GM12874 (cell line): Measurements from ENCODE around the gene IWS1.

Experiments used
- TF ChIP-seq, protein P1 (sequence below): IDR thresholded peaks from 2 replicates; pipeline ENCODE4 v1.5.1; 2011; ENCODE audit warnings: low read depth, mild to moderate bottlenecking, control low read depth, low read length, moderate library complexity; ENCODE audit not compliant: insufficient read depth

Gene IWS1

DNA sequence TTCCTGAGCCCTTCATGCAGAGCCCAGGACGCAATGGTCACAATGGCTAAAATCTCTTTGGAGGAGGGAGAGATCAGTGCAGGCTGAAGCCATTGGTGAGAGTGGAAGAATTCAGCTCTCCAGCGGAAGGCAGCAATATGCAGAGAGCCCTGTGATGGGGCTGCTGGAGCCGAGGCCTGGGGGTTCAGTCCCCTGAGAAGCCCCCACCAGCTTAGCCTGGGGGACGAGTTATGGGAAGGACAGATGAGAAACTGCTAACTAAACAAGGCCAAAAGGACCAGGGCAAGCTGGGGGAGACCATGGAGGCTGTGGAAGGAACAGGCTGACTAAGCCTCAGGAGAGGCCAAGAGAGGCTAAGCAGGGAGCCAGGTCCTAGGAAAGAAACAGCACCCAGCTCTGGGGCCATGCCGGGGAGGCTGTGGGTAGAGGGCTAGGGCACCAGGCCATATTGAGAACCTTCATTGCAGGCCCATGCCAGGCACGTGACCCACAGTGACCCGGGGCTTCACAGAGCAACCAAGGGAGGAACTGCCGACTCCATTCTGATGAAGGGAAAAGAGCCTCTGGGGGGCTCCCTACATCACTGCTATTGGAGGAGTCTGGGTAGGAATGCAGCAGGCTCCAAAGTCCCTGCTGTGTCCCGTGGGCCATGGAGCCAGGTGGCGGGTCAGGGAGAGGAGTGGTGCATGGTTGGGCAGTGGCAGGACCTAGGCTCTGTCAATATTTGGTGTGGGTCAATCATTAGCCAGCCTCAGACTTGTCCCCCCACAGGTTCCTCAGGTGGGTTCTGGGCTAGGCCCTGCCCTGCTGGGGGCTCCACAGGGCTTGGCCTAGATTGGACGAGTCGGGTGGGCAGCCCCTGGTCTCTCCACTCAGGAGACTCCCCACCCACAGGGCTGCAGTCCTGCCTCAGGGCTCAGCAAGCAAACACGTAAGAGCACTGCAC lies 88.2 kb downstream of the IWS1 start:
- TF ChIP-seq, protein P1, sequence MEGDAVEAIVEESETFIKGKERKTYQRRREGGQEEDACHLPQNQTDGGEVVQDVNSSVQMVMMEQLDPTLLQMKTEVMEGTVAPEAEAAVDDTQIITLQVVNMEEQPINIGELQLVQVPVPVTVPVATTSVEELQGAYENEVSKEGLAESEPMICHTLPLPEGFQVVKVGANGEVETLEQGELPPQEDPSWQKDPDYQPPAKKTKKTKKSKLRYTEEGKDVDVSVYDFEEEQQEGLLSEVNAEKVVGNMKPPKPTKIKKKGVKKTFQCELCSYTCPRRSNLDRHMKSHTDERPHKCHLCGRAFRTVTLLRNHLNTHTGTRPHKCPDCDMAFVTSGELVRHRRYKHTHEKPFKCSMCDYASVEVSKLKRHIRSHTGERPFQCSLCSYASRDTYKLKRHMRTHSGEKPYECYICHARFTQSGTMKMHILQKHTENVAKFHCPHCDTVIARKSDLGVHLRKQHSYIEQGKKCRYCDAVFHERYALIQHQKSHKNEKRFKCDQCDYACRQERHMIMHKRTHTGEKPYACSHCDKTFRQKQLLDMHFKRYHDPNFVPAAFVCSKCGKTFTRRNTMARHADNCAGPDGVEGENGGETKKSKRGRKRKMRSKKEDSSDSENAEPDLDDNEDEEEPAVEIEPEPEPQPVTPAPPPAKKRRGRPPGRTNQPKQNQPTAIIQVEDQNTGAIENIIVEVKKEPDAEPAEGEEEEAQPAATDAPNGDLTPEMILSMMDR, result no peak

GRCh38 chr2:127437056-127437455 lies 89.2 kb downstream of the IWS1 start:
- TF ChIP-seq, protein P1, result no peak

DNA sequence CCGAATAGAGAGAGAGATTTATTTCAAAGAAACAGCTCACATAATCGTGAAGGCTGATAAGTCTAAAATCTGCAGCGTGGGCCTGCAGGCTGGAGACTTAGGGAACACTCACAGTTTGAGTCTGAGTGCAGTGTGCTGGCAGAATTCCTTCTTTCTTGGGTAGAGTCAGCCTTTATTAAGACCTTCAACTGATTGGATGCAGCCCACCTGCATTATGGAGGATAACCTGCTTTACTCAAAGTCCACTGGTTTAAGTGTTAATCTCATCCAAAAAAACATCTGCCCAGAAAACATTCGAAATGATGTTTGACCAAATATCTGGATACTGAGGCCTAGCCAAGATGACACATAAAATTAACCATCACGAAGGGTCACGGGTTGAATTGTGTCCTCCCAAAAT lies 91.8 kb downstream of the IWS1 start:
- TF ChIP-seq, protein P1, result no peak

- TF ChIP-seq, protein P1, result no peak
Observed at GRCh38 chr2:127431408-127432023, 94.8 kb downstream of the IWS1 start.
